ENCODE results near the gene DTX3.

DNA sequence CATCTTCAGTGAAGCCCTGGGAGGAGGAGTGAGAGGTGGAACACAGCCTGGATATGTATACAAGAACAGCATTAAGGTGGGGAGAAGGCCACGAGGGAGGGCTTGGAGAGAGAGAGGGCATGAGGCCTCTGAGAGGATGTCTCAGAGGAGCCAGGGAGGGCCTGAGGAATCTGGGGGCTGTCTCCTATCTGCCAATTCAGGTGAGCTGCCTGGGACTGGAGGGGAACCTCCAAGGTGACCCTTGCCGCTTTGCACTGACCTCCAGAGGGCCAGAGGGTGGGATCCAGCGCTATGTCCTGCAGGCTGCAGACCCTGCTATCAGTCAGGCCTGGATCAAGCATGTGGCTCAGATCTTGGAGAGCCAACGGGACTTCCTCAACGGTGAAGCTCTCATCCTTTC, 11.0 kb downstream of the DTX3 start:
- TF ChIP-seq, protein P1, sequence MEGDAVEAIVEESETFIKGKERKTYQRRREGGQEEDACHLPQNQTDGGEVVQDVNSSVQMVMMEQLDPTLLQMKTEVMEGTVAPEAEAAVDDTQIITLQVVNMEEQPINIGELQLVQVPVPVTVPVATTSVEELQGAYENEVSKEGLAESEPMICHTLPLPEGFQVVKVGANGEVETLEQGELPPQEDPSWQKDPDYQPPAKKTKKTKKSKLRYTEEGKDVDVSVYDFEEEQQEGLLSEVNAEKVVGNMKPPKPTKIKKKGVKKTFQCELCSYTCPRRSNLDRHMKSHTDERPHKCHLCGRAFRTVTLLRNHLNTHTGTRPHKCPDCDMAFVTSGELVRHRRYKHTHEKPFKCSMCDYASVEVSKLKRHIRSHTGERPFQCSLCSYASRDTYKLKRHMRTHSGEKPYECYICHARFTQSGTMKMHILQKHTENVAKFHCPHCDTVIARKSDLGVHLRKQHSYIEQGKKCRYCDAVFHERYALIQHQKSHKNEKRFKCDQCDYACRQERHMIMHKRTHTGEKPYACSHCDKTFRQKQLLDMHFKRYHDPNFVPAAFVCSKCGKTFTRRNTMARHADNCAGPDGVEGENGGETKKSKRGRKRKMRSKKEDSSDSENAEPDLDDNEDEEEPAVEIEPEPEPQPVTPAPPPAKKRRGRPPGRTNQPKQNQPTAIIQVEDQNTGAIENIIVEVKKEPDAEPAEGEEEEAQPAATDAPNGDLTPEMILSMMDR (IDR thresholded peaks at IDR 0.05), result no peak
- no peak for TF ChIP-seq POLR2AphosphoS5 (IDR thresholded peaks at IDR 0.05)

Measured in sigmoid colon (tissue), 4 donors.